K562 (cell line): ENCODE data around the gene PARD6A.

Experiments used
- ESRRA ChIP-seq: fragments of 450-650 bp; IDR thresholded peaks from 2 replicates; pipeline ENCODE4 v1.6.1; 2014; ENCODE audit warnings: low read depth, mild to moderate bottlenecking, moderate library complexity, borderline replicate concordance
- HNRNPH1 ChIP-seq: fragments of 200-400 bp; formaldehyde crosslinking; optimal IDR thresholded peaks from 2 replicates; pipeline ENCODE3; 2017; ENCODE audit warnings: low read depth, mild to moderate bottlenecking, low read length, moderate library complexity
- MAFK ChIP-seq: IDR thresholded peaks from 2 replicates; pipeline ENCODE4 v1.6.1; 2011; ENCODE audit warnings: low read length, improper control_type of control experiment
- SP1 ChIP-seq: sonication (generic); formaldehyde crosslinking; IDR thresholded peaks from 2 replicates; pipeline ENCODE4 v1.8.1; 2022; ENCODE audit warnings: mild to moderate bottlenecking, missing genetic modification reagents
- TARDBP ChIP-seq: fragments of 450-650 bp; IDR thresholded peaks from 2 replicates; pipeline ENCODE4 v1.6.1; 2016
- TF ChIP-seq, protein P1 (sequence below), 3 experiments: IDR thresholded peaks in 2 of 3; conservative IDR thresholded peaks in 1 of 3; 2 replicates each; pipeline ENCODE4 v1.5.1; 2011 to 2012; ENCODE audit warnings: low read length in 3 of 3, mild to moderate bottlenecking in 3 of 3, control low read depth in 2 of 3, improper control_type of control experiment in 1 of 3, inconsistent platforms in 1 of 3, low read depth in 1 of 3, mixed read lengths in 1 of 3, moderate library complexity in 1 of 3; ENCODE audit not compliant: insufficient read depth in 2 of 3
- TF ChIP-seq, protein P2 (sequence below): fragments of 450-650 bp; formaldehyde crosslinking; IDR thresholded peaks from 2 replicates; pipeline ENCODE4 v1.4.0; 2020; ENCODE audit warnings: mild to moderate bottlenecking
- TF ChIP-seq, protein P3 (sequence below): fragments of 450-650 bp; formaldehyde crosslinking; IDR thresholded peaks from 2 replicates; pipeline ENCODE4 v1.4.0; 2022; ENCODE audit warnings: mild to moderate bottlenecking, moderate library complexity
- TF ChIP-seq, protein P4 (sequence below), 2 experiments: fragments of 450-650 bp in 1 of 2; sonication (generic) in 1 of 2; formaldehyde crosslinking in 1 of 2; IDR thresholded peaks in 1 of 2; conservative IDR thresholded peaks in 1 of 2; 2 replicates each; pipeline versions ENCODE4 v1.6.1 to v1.8.1; 2016 to 2023; ENCODE audit warnings: mild to moderate bottlenecking in 2 of 2, moderate library complexity in 2 of 2, inconsistent platforms in 1 of 2, missing genetic modification reagents in 1 of 2
- TF ChIP-seq, protein P5 (sequence below): sonication (generic); formaldehyde crosslinking; IDR thresholded peaks from 2 replicates; pipeline ENCODE4 v1.8.1; 2023; ENCODE audit warnings: mild to moderate bottlenecking, missing genetic modification reagents

DNA sequence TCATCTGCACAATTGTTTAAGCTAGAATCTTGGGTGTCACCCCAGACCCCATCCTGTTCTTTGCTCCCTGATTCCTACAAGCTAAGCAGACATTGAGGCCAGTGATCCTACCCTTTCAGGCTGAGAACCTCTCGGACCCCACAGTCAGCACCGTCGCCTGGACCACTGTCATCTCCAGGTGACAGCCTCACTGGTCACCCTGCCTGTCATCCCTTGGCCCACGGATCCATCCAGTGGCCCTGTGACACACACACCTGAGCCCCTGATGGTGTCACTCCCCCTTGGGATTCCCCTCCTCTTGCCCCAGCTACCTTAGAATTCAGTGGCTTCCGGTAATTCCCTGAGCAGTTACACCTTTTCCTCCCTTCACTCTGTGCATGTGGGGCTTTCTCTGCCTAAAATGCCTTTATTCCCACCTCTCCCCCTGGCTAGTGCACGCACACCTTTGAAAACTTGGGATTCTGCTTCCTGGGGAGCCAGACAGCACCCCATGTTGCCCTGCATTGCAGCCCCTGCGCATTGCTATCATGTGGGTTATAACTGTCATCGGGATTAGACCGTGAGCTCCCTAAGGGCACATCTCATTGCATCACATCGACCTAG, 8.8 kb downstream of the PARD6A start:
- TF ChIP-seq MAFK (no peak), ESRRA (no peak), TARDBP (no peak), HNRNPH1 (no peak), SP1 (CRISPR knock-in tag) (no peak)
- TF ChIP-seq, protein P1, sequence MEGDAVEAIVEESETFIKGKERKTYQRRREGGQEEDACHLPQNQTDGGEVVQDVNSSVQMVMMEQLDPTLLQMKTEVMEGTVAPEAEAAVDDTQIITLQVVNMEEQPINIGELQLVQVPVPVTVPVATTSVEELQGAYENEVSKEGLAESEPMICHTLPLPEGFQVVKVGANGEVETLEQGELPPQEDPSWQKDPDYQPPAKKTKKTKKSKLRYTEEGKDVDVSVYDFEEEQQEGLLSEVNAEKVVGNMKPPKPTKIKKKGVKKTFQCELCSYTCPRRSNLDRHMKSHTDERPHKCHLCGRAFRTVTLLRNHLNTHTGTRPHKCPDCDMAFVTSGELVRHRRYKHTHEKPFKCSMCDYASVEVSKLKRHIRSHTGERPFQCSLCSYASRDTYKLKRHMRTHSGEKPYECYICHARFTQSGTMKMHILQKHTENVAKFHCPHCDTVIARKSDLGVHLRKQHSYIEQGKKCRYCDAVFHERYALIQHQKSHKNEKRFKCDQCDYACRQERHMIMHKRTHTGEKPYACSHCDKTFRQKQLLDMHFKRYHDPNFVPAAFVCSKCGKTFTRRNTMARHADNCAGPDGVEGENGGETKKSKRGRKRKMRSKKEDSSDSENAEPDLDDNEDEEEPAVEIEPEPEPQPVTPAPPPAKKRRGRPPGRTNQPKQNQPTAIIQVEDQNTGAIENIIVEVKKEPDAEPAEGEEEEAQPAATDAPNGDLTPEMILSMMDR (IDR thresholded peaks at IDR 0.05 in 2 of 3, conservative IDR thresholded peaks at IDR 0.05 in 1 of 3; ENCODE audit: insufficient read depth in 2 of 3, low read depth in 1 of 3, low read length in 3 of 3), result no peak
- TF ChIP-seq, protein P2, sequence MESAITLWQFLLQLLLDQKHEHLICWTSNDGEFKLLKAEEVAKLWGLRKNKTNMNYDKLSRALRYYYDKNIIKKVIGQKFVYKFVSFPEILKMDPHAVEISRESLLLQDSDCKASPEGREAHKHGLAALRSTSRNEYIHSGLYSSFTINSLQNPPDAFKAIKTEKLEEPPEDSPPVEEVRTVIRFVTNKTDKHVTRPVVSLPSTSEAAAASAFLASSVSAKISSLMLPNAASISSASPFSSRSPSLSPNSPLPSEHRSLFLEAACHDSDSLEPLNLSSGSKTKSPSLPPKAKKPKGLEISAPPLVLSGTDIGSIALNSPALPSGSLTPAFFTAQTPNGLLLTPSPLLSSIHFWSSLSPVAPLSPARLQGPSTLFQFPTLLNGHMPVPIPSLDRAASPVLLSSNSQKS (CRISPR knock-in tag), result no peak
- TF ChIP-seq, protein P3, sequence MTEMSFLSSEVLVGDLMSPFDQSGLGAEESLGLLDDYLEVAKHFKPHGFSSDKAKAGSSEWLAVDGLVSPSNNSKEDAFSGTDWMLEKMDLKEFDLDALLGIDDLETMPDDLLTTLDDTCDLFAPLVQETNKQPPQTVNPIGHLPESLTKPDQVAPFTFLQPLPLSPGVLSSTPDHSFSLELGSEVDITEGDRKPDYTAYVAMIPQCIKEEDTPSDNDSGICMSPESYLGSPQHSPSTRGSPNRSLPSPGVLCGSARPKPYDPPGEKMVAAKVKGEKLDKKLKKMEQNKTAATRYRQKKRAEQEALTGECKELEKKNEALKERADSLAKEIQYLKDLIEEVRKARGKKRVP, result no peak
- TF ChIP-seq, protein P4, sequence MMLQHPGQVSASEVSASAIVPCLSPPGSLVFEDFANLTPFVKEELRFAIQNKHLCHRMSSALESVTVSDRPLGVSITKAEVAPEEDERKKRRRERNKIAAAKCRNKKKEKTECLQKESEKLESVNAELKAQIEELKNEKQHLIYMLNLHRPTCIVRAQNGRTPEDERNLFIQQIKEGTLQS (IDR thresholded peaks at IDR 0.05), result no peak
- TF ChIP-seq, protein P4 (CRISPR knock-in tag; conservative IDR thresholded peaks at IDR 0.05), result no peak
- TF ChIP-seq, protein P5, sequence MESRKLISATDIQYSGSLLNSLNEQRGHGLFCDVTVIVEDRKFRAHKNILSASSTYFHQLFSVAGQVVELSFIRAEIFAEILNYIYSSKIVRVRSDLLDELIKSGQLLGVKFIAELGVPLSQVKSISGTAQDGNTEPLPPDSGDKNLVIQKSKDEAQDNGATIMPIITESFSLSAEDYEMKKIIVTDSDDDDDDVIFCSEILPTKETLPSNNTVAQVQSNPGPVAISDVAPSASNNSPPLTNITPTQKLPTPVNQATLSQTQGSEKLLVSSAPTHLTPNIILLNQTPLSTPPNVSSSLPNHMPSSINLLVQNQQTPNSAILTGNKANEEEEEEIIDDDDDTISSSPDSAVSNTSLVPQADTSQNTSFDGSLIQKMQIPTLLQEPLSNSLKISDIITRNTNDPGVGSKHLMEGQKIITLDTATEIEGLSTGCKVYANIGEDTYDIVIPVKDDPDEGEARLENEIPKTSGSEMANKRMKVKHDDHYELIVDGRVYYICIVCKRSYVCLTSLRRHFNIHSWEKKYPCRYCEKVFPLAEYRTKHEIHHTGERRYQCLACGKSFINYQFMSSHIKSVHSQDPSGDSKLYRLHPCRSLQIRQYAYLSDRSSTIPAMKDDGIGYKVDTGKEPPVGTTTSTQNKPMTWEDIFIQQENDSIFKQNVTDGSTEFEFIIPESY, result no peak
